ENCODE results near the gene RMI2.

RMI2 gene

GRCh38 chr16:11340710-11341109 lies 4.5 kb upstream of the RMI2 start:
- TF ChIP-seq CTCF (IDR thresholded peaks at IDR 0.05; ENCODE audit: low read depth, low read length, missing control alignments): no peak
- H3K4me3 ChIP-seq (replicated peaks; ENCODE audit: low read depth, low read length): no peak overlapping the region
- DNase-seq (ENCODE audit: extremely low read depth, low read depth): no peak

GRCh38 chr16:11341371-11341770 lies 3.9 kb upstream of the RMI2 start:
- no peak for TF ChIP-seq CTCF (IDR thresholded peaks at IDR 0.05; ENCODE audit: low read depth, low read length, missing control alignments)
- no peak for DNase-seq (ENCODE audit: extremely low read depth, low read depth)

GRCh38 chr16:11342021-11342855 lies 3.0 kb upstream of the RMI2 start:
- TF ChIP-seq CTCF (IDR thresholded peaks at IDR 0.05; ENCODE audit: low read depth, low read length, missing control alignments): no peak
- DNase-seq (ENCODE audit: extremely low read depth, low read depth): no peak
- H3K4me3 ChIP-seq (replicated peaks; ENCODE audit: low read depth, low read length): no peak overlapping the region

More at GRCh38 chr16:11341371-11341770, 3.9 kb upstream of the RMI2 start:
- H3K4me3 ChIP-seq (replicated peaks; ENCODE audit: low read depth, low read length): no peak overlapping the region

- no peak for DNase-seq (ENCODE audit: extremely low read depth, low read depth)
- H3K4me3 ChIP-seq (replicated peaks; ENCODE audit: low read depth, low read length): peak overlapping the region; percentile 60
- TF ChIP-seq CTCF (IDR thresholded peaks at IDR 0.05; ENCODE audit: low read depth, low read length, missing control alignments): no peak
Measured at GRCh38 chr16:11346700-11347319, 1.6 kb downstream of the RMI2 start.

GRCh38 chr16:11347831-11348230 lies 2.6 kb downstream of the RMI2 start:
- H3K4me3 ChIP-seq (replicated peaks; ENCODE audit: low read depth, low read length): no peak overlapping the region
- DNase-seq (ENCODE audit: extremely low read depth, low read depth): no peak
- TF ChIP-seq CTCF (IDR thresholded peaks at IDR 0.05; ENCODE audit: low read depth, low read length, missing control alignments): no peak

- no peak for DNase-seq (ENCODE audit: extremely low read depth, low read depth)
- no peak for TF ChIP-seq CTCF (IDR thresholded peaks at IDR 0.05; ENCODE audit: low read depth, low read length, missing control alignments)
Measured at GRCh38 chr16:11348737-11349598, 3.7 kb downstream of the RMI2 start.

More at GRCh38 chr16:11348737-11349598, 3.7 kb downstream of the RMI2 start:
- no peak overlapping the region for H3K4me3 ChIP-seq (replicated peaks; ENCODE audit: low read depth, low read length)
